HG02938 (cell line): Measurements from ENCODE around the gene BEND6.
"Not testable (repeated sequence)": the region's sequence is repeated elsewhere in the genome, so short reads cannot be mapped to it uniquely, and the experiment has no call there.

Experiments
- ATAC-seq: cut with Tn5 transposase; IDR thresholded peaks from one replicate; pipeline ENCODE4 v1.9.1; 2021; ENCODE audit warnings: mild to moderate bottlenecking, moderate library complexity; ENCODE audit not compliant: unreplicated experiment

BEND6 gene

GRCh38 chr6:57026001-57026400, 71.1 kb downstream of the BEND6 start:
- no peak for ATAC-seq

DNA sequence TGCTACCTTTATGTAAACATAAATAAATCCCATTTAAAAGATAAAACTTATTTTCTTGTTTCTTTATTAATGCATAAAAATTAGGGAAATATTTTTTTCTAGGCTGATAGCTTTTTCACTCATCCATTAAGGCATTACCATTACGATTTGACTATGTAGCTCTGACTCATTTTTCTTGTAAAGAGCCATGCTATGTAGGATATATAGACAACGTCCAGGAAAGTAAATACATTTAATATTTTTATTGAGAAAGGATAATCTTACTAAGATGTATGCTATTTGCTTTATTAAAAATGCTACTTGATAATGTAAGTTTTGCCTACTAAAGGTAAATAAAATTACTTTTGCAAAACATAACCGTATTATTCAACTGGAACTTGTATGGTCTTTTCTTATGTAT, 72.4 kb downstream of the BEND6 start:
- no peak for ATAC-seq

DNA sequence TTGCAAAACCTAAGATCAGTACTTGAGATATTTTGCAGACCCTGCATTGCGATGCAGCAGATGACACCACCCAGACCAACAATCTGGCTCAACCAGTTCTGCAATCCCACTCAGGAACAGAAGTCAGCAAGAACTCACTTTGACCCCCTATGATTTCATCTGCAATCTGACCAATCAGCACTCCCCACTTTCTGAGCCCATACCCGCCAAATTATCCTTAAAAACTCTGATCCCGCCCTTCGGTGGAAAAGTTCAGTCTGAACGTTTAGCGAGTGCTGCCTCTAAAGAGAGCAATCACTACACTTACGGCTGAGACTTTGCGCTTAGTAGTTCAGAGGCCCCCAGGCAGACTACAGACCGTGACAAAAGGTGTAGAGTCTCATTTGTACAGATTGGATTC, 74.3 kb downstream of the BEND6 start:
- ATAC-seq, result no peak

DNA sequence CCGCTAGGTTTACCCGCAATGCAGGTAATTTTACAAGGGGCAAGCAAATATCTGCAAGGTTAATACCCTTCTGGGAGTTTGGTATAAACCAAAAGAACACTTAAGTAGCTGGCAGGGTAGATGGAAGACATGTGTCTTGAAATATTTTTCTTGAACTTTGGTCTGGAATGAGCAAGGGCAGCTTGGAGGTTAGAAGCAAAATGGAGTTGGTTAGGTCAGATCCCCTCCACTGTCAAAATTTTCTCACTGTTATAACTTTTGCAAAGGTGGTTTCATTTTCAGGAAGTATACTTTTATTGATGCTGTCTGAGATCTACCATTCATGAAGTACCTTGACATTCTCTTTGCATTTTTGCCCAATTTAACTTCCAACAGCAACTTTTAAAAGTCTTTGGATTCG, 78.3 kb downstream of the BEND6 start:
- no peak for ATAC-seq

DNA sequence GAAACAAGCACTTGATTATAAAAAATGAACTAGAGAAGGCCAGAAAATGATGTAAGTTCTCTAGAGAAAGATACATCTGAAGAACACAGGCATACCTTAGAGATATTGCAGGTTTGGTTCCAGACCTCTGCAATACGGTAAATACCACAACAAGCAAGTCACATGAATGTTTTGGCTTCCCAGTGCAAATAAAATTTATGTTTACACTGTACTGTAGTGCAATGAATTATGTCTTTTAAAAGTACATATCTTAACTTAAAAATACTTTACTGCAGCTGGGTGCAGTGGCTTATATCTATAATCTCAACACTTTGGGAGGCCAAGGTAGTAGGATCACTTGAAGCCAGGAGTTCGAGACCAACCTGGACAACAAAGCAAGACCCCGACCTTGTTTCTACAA, 80.6 kb downstream of the BEND6 start:
- ATAC-seq, result no peak

GRCh38 chr6:57038906-57039305, 84.0 kb downstream of the BEND6 start:
- no peak for ATAC-seq

DNA sequence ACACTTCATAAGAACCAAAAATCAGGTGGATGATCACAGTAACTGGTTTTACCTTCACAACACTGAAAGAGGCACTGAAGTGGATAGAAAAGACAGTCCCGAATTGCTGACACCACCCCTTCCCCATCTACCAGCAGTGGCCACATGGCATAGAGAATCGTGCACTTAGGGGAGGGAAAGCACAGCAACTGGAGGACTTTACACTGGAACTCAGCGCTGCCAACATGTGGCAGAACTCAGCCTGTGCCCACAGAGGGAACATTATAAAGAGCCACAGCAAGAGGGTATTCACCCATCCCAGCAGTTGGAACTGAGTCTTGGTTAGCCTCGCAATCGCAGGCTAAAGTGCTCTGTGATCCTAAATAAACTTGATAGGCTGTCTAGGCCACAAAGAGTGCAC, 85.1 kb downstream of the BEND6 start:
- no peak for ATAC-seq

DNA sequence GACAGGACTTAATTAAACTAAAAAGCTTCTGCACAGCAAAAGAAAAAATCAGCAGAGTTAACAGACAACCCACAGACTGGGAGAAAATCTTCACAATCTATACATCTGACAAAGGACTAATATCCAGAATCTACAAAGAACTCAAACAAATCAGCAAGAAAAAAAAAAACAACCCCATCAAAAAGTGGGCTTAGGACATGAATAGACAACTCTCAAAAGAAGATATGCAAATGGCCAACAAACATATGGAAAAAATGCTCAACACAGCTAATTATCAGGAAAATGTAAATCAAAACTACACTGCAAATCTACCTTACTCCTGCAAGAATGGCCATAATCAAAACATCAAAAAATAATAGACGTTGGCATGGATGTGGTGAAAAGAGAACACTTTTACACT, 89.2 kb downstream of the BEND6 start:
- ATAC-seq, result not testable (repeated sequence)

- no peak for ATAC-seq
These were observed 89.7 kb downstream of the BEND6 start for GRCh38 chr6:57044568-57044967.

- ATAC-seq, result peak; percentile 86
These were observed 91.7 kb downstream of the BEND6 start, which contains the start of gene KIAA1586 for GRCh38 chr6:57046332-57047256. Gene KIAA1586, plus strand, starts transcription at chr6:57046693. Its CDS starts 63 bp downstream, at chr6:57046756.

- ATAC-seq, result peak; percentile 32
These were observed 92.3 kb downstream of the BEND6 start for GRCh38 chr6:57047257-57047585.

- ATAC-seq, result not testable (repeated sequence)
These were observed 93.0 kb downstream of the BEND6 start for GRCh38 chr6:57047859-57048258.

- no peak for ATAC-seq
These were observed 93.7 kb downstream of the BEND6 start for GRCh38 chr6:57048577-57048976.

GRCh38 chr6:57063847-57064246, 108.9 kb downstream of the BEND6 start:
- ATAC-seq, result no peak

DNA sequence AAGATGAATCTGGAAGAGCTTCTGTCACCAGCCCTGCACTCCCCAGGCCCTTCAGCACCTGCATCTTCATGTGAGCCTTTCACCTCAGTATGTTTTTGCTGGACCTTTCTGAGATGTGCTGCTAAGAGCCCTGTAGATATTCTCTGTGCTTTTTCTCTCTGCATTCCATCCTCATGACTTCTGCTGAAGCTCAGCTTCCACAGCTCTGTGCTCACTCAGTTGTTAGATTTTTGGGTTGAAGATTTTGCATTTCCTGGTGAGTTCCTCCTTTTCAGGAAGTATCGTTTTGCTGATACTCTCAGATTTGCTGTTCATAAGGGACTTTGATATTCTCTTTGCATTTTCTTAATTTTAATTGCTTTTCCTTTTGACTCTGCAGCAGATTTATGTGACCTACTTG, 109.9 kb downstream of the BEND6 start:
- no peak for ATAC-seq

DNA sequence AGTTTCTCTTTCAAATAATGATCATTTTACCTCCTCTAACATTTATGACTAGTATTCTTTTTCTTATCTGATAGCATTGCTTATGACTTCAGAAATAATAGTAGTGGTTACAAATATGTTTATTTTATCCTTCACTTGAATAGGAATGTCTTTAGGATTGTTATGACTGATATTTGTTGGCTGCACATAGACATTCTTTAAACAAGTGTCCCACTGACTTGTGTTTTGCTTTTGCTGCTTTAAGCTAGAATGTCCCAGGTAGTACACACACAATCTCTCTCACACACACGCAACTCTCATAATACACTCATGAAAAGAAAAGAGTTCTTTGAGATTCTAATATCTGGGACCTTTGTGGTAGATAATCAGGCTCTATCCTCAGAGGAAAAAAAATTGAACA, 113.2 kb downstream of the BEND6 start:
- ATAC-seq, result no peak

DNA sequence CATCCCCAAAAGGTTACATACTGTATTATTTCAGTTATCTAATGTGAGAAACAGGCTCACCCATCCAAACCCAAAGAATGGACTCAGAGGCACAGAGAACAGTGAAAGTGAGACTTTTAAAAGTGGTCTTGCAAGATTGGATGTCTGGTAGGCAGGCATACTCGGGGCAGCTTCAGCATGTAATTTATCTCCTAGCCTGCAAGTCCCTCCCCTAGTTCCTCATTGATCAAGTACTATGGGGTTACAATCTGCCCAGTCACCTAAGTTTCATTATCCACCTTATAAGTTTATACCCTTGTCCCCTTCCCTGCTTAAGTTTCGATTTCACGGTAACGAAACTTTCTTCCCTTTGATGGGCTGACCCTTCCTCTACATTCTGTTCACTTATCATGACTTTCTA, 114.3 kb downstream of the BEND6 start:
- ATAC-seq, result no peak

GRCh38 chr6:57069920-57070331, 115.0 kb downstream of the BEND6 start:
- no peak for ATAC-seq

GRCh38 chr6:57072108-57072507, 117.2 kb downstream of the BEND6 start:
- no peak for ATAC-seq

DNA sequence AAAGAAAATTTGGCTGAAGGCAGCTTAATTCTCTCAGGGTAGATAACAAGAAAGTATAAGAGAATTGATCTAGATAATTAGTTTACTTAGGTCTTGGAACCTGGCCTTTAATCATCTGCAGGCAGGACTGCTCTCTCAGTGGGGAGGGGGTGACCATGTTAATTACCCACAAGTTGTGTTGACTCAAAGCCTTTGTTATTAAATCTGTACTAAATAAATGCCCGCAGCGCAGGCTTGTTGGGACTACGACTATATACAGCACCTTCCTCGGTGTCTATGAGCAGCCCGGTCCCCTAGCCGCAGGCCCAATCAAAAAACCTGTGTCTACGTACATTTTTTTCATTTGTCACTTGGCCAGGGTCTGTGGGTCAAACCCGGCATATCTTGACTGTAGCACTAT, 119.5 kb downstream of the BEND6 start:
- ATAC-seq, result no peak

- ATAC-seq, result no peak
These were observed 120.2 kb downstream of the BEND6 start for GRCh38 chr6:57075092-57075491.
